ENCODE data around the gene COL5A3.
"Not testable (repeated sequence)": the region's sequence is repeated elsewhere in the genome, so short reads cannot be mapped to it uniquely, and the experiment has no call there.

Gene COL5A3

DNA sequence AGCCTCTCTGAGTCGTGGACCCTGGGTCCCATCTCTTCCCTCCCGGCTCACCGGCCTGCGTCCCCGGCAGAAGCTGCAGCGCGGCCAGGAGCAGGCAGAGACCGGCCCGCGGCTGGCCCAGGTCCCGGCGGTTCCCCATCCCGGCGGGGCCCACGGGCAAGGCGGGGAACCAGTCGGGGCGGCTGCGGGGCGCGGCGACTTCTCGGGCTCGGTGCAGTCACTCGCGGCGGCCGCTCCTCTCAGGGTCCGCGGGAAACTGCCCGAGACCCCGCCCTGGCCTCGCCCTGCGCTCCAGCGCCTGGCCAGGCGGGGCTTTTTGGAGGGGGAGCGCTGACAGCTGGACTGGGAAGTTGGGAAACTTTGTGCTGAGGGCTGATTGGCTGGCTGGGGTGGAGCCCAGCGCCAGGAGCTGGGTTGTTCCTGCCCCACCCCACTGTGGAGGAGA is at the start of gene COL5A3:
Gene COL5A3, minus strand, starts transcription at position 258 of the 445 bp plus-strand sequence. Its CDS starts 119 bp downstream, at position 139.
- DNase-seq: peak; percentile 58

DNA sequence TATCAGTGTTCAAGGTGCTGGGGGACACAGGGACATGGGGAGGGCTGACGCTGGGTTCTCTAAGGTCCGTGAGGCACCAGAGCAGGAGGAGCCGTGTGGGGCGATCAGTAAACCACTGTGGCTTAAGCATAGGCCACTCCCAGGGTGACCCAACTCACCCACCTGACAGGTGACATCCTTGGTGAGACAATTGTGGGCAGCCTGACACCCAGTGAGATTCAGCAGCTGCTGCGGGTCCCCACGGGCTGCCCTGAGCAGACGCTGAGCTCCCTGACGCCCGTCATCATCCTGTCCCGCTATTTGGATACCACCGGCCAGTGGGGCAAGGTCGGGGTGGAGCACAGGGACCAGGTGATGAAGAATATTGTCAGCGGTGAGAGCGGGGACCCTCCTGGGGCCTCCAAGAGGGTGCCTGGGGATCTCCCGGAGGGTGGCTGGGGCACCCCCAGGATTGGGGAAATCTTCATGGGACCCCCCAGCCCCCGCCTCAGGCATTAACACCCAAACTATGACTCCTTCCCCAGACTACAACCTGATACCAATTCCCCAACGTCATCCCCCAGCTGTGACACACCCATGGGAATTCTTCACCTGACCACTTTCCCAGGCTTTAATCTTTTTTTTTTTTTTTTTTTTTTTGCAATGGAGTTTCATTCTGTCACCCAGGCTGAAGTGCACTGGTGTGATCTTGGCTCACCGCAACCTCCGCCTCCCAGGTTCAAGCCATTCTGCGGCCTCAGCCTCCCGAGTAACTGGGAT is 42.5 kb upstream of the COL5A3 start:
- DNase-seq: no peak

DNA sequence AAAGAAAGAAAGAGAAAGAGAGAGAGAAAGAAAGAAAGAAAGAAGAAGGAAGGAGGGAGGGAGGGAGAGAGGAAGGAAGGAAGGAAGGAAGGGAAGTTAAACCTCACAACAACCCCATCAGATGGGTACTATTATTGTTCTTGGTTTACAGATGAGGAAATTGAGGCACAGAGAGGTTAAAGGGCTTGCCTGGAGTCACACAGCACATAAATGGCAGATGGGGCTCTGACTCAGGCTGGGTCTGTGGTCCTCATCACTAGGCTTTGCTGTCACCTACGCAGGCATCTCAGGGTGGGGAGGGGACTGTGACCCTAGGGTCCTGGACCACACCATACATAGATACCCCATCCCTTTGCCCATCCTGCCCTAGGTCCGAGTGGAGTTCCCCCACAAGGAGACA is 39.3 kb upstream of the COL5A3 start:
- no peak for DNase-seq

DNA sequence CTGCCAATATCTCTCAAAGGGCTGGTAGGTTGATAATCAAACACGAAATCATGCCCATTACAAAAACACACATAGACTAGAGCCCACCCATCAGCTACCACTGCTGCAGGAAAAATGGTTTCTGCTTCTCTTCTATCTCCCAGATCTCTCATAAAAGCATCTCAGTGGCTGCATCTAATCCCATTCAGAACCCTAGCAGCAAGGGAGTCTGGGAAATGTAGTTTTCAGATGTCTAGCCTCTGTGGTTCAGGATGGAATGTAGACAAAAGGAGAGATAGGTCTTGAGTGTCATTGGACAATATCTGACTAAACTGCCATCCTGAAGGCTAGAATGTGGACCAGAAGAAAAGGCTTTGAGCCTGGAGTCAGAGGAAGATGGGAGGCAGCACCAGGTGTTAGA is 35.1 kb upstream of the COL5A3 start:
- no peak for DNase-seq

DNA sequence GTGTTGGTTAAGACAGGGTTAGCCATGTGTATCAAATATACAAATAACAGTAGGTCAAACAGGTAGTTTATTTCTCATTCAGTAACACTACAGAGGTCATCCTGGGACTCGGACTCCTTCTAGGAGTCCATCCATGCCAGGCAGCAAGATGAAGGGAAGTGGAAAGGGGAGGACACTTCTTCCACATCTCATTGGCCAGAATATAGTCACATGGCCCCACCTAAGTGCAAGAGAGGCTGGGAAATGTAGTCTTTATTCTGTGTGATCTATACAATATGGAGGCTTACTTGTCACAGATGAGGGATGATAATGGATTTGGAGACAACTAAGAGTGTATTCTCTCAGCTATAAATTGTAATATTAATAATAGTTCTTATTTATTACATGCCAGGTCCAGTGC is 34.1 kb upstream of the COL5A3 start:
- DNase-seq: peak; percentile 21

DNA sequence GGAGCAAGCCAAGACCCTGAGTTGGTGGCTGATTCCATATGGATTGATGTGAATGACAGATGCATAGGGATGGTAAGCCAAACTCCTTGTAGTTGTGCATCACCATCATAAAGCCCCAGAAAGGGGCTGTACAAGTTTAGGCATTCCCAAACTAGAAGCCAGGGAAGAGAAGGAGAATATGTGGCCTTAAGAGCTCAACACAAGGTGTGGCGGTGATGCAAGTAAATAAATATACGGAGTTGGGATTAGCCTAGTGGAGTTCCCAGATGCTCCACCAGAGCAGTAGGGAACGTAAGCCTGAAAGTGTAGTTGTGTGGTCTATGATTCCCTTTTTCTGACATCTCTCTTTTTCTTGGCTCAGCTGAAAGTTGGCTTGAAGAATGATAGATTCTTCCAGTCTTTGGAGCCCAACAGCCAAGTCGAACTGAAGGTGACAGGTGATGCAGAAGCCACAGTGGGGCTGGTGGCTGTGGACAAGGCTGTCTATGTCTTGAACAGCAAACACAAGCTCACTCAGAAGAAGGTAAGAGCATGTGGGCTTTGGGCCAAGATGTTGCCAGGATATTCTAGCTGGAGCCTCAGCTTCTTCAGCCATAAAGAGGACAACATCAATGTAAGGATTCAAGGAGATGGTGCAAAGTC is 33.1 kb upstream of the COL5A3 start:
- no peak for DNase-seq

DNA sequence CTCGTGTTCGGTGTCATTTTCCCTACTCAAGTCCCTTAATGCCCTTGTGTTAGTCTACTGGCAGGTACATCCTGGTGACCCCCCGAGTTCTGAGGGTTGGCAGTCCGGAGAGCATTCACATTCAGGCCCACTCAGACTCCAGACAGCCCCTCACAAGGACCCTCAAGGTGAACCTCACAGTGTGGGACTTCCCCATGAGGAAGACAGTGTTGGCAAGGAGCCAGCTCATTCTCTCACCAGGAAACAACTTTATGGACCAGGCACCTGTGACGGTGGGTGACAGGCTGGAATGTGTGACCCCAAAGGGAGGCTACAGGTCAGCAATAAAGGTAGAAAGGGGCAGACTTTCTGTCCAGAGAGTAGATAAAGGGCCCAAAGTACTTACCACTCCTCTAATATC is 27.5 kb upstream of the COL5A3 start:
- no peak for DNase-seq

DNA sequence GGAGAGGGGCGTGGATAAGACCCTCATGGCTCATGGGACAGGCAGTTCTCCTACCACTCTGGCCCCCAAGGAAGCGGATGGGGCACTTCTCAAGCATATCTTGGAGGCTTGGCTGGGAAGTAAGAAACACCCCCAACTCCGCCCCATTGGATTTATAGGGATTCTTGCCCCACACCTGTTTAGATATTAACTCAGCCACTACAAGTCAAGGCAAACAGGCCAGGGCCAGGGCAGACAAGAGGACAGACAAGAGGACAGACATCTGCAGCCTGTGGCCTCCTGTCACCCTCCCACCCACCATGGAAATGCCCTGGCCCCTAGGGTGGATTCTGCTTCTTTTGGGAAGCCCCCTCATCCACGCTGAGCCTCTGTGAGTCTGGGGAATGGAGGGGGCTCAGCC is 27.1 kb upstream of the COL5A3 start:
- no peak for DNase-seq

DNA sequence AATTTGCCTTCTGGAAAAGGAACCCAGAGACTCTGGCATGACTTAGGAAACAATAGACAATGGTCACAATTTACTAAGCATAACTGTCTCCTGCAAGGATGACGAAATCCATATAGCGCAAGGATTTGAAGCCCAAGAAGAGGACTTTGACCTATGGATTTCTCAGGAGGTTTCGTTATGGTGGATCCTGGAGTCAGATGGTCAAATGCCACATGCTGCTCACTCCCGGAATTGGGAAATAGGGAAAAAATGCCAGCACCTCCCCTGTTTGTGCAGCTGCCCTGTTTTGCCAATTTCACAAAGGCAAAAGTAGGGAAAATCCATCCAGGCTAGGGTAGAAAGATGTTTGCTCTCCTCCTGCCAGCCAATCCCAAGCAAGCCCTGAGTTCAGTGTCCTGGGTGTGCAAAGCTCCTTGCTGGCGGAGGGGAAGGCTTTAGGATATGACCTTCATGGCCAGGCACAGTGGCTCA is 26.3 kb upstream of the COL5A3 start:
- DNase-seq: no peak

DNA sequence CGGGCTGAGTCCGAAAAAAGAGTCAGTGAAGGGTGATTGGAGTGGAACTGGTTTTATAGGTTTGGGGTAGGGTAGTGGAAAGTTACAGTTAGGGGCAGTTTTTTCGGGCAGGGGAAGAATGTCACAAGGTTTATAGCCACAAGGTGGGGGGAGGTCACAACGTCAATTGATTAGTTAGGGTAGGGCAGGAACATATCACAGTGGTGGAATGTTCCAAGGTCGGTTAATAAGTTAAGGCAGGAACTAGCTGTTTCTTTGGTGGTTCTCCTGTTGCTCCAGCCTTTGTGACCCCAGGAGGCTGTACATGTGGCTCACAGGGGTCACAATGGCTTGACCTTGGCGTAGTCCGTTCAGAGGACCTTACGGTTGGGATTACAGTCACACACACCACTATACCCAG is 23.3 kb upstream of the COL5A3 start:
- DNase-seq: no peak

DNA sequence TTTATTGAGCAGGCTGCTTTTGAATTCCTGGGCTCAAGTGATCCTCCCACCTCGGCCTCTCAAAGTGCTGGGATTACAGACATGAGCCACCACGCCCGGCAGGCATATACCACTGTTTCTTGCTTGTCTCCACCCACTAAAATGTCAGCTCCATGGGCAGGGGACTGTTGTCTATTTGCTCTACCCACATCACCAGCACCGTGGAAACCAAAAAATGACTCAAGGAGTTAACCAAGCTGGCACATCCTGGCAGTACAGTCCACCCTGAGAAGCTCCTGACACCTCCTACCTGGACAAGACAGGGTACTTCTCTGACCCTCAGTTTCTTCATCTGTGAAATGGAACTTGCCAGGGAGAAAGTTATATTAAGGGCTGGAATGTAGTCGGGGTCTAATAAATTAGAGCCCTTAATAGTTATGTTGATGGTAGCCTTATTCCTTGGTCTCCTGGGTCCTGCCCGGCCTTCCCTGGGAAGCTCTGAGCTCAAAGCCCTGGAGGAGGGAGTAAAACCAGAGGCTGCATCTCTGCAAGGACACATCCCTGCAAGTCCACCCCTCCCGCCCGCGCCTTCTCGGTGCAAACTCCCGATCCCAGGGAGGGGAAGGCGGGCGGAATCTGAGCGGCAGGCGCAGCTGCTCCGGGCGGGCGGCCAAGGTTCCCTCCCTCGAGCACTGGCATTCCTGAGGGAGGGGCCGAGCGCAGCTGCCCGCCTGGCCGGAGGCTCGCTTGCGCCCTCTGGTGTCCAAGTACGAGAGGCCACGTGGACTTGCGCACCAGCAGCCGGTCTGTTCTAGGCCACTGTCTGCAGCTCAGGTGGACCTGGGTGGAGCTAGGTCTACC is 17.1 kb upstream of the COL5A3 start:
- DNase-seq: peak; percentile 88

DNA sequence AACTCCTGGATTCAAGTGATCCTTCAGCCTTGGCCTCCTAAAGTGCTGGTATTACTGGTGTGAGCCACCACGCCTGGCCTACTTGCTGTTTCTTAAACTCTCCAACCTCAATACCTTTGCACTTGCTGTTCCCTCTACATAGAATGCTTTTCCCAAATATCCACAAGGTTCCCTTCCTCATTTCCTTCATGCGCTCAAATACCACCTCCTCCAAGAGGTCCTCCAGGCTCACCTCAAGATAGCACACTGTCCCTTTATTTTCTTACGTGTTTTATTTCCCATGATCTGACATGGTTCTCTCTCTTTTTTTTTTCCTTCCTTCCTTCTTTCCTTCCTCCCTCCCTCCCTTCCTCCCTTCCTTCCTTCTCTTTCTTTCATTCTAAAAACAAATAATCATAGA is 16.4 kb upstream of the COL5A3 start:
- no peak for DNase-seq

DNA sequence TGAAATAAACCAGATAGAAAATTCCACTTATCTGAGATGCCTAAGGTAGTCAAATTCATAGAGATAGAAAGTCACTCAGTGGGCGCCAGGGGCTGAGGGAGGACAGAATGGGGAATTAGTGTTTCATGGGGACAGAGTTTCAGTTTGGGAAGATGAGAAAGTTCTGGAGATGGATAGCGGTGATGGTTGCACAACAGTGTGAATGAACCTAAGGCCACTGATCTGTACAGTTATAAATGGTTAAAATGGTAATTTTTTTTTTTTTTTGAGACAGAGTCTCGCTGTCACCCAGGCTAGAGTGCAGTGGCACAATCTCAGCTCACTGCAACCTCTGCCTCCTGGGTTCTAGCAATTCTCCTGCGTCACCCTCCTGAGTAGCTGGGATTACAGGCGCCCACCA is 12.8 kb upstream of the COL5A3 start:
- DNase-seq: not testable (repeated sequence)

DNA sequence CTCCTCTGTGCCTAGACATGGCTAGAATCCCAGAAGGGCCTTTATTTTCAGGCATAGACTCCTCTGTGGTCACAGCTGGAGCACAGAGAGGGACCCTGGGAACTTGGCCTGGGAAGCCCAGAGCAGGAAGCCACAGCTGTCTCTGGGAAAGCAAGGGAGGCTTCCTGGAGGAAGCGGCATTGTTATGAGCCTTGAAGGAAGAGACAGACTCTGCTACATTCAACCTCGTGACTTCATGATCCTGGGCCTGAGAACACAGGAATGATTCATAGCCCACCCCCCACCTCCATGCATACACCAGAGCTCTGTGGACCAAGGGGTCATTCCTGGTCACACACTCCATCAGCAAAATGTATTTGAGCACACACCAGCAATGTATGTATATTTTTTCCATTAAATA is 11.6 kb upstream of the COL5A3 start:
- no peak for DNase-seq

DNA sequence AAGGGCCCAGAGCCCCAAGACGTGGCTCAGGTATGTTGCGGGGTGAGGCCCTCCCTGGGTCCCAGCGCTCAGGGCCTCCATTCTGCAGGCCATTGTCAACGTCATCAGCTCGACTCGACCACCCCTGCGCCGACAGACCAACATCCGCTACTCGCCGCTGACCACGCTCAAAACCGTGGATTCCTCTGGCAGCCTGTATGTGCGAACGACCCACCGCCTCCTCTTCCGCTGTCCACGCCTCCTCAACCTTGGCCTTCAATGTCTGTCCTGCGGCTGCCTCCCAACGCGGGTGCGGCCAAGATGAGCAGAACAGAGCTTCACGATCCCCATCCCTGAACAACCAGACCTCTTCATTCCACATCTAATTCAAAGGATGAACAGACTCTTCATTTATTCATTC is 11.1 kb upstream of the COL5A3 start:
- DNase-seq: no peak

DNA sequence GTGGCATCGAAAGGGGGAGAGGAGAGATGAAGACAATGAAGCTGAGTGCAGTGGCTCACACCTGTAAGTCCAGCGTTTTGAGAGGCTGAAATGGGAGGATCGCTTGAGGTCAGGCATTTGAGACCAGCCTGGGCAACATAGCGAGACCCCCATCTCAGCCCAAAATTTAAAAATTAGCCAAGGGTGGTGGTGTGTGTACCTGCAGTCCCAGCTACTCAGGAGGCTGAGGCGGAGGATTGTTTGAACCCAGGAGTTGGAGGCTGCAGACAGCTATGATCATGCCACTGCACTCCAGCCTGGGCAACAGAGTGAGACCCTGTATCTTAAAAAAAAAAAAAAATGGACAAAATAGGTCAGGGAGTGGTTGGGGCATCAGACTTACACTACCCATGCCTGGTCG is 10.5 kb upstream of the COL5A3 start:
- no peak for DNase-seq

DNA sequence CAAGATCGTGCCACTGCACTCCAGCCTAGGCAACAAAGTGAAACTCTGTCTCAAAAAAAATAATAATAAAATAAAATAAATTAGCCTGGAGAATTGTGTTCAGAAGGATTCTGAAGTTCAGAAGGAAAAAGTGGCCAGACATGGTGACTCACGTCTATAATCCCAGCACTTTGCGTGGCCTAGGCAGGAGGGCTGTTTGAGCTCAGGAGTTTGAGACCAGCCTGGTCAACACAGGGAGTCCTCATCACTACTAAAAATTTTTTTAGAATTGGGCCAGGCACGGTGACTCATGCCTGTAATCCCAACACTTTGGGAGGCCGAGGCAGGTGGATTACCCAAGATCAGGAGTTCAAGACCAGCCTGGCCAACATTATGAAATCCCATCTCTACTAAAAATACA is 8.9 kb upstream of the COL5A3 start:
- peak; percentile 74 for DNase-seq

DNA sequence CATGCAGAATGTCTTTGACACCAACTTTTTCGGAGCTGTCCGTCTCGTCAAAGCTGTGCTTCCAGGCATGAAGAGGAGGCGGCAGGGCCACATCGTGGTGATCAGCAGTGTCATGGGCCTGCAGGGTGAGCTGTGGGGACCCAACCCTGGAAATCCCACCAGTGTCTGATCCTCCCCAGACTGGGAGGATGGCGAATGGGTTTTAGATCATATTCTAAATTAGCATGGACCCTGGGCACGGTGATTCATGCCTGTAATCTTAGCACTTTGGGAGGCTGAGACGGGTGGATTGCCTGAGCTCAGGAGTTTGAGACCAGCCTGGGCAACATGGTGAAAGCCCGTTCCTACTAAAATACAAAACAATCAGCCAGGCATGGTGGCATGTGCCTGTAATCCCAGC is 8.5 kb upstream of the COL5A3 start:
- DNase-seq: no peak

DNA sequence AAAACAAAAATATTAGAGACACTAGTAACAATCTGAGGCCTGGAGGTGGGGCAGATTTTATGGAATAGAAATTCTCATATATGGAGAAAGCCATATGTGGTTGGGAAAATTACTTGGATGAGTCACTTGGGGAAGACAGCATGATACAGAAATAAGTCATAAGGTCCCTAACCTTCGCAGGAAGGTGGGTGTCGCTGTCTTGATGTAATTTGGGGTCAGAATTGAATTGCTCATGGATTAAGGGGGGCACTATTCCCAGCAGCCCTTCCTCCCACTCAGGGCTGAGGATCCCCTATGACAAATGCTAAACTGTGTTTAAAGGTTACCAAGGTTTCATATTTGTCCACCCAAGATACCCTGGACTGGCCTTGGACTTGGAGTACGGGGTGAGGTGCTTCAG is 8.0 kb upstream of the COL5A3 start:
- DNase-seq: peak; percentile 92

DNA sequence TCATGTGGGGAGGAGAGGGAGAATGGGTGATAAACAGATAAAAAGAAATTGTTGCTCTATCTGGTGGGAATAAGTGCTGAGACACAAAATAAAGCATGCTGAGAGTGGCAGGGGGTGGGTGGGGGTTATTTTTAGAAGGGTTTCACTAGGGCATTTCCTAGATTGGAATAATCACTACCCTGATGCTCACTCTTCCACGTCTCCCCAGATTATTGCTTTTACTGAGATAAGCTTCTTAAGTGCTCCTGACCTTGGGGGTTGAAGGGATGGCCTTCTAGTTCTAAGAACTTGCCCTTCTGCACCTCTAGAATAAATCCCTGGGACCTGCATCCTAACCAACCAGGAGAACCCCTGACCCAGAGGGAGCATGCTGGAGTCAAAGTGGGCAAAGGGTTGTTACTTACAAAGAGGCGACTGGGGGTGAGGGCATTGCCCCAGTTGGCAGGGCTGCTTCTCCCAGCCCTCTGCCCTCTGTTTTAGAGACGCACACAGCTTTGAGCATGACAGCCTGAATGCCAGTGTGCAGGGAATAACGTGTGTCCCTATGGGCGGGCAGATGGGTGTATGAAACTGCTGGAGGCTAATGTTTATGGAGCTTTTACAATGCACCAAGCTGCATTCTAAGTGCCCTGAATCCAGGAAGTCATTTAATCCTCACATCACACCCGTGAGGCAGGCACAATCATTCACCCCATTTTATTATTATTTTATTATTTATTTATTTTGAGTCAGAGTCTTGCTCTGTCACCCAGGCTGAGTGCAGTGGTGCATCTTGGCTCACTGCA is 3.7 kb upstream of the COL5A3 start:
- no peak for DNase-seq

DNA sequence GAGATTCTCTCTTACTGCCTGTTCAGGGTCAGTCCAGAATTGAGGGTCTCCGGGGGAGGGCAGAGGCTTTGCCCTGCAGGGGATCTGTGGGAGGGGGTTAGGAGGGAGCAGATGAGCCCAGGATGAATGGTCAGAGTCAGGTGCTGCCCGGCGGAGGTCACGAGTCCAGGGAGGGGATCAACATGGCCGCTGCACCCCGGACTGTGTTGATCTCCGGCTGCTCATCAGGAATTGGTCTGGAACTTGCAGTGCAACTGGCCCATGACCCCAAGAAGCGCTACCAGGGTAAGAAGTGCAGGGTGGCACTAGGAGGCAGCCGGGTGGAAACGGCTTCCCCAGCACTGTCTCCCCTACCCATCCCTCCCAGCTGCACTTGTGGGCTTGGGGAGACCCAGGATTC is 3.0 kb upstream of the COL5A3 start, which contains the start of gene RDH8:
Gene RDH8, plus strand, starts transcription at position 168 of the 400 bp plus-strand sequence. Its CDS starts 15 bp downstream, at position 183.
- DNase-seq: no peak

DNA sequence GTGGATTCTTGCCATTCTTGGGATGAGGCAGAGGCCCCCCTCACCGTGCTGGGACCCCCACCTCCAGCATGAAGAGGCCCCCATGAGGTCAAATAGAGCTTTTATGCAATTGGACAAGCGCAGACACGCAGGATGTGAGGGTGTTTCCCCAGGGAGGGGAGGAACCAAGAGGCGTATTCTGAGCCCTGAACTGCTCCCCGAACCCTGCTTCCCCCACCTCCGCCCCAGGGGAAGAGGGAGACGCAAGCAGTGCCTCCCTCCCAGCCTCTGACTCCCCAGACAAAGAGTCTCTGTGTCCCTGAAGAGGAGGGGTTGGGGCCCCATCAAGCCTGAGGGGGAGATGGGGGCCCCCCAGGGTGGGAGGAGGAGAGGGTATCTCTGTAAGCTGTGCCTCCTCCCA is 1.7 kb upstream of the COL5A3 start:
- no peak for DNase-seq

DNA sequence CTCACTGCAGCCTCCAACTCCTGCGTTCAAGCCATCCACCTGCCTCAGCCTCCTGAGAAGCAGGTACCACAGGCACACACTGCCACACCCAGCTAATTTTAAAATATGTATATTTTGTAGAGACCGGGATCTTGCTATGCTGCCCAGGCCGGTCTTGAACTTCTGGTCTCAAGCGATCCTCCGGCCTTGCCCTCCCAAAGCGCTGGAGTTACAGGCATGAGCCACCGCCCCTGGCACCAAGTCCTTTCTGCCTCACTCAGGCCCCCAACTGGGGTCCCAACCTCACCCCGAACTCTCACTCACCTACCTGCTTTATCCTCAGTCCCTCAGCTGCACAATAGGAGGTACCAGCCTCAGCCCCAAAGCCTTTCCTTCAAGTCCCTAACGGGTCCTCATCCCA is 635 bp upstream of the COL5A3 start:
- no peak for DNase-seq
